ENCODE results near the gene TXLNG. TPM values are rescaled to one million over a fixed set of nuclear protein-coding genes. Genes with fewer than 3 reads are reported as not detected.

TXLNG gene
- total and polyA plus RNA-seq, 2 of the 13 experiments (the other 11 are each of a cell fraction or from before 2014, with no cell fraction given), result 13.1 to 15.5 TPM

DNA sequence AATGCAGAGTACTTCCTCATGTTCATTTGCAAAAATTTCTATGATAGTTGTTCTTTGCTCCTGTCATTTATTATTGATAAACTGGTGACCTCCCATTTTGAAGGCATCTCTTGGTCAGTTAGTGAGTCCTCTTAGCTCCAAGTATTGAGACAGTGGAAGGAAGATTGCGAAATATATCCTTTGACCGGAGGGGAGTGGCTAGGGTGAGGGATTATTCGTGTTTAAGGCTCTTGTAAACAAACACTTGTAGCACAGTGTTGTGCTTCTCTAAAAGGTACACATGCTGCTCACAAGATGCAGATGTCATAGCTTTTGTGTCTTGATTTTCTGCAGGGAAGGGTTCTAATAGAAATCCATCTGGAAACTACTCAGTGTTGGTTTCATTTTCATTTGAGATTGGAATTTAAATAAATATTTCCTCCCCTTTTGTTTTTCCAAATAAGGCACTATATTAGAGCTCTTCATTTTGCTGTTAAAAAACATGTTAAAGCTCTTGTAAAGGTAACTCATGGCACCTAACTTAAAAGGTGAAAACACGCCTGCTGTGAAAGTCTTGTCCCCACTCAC lies 21.8 kb downstream of the TXLNG start (continued):
- TF ChIP-seq SALL1 (CRISPR knock-in tag; IDR thresholded peaks at IDR 0.05) (peak; percentile 25; the same call in 1 of the 2 replicates), FOXP1 (IDR thresholded peaks at IDR 0.05) (0 out of 2 replicates have a peak, but pooled peaks have one; percentile 37), FOXP1 (CRISPR knock-in tag; IDR thresholded peaks at IDR 0.05) (peak; percentile 92), CEBPG (CRISPR knock-in tag; IDR thresholded peaks at IDR 0.05) (peak; percentile 95), RORA (CRISPR knock-in tag; IDR thresholded peaks at IDR 0.05) (no peak), FOXA1 (IDR thresholded peaks at IDR 0.05) (no peak), FOXA1 (CRISPR knock-in tag; IDR thresholded peaks at IDR 0.05) (peak; percentile 37; the same call in 1 of the 2 replicates), HNF4A (CRISPR knock-in tag; IDR thresholded peaks at IDR 0.05) (peak; percentile 70), KAT8 (CRISPR knock-in tag; IDR thresholded peaks at IDR 0.05) (peak; percentile 21; the same call in 1 of the 2 replicates), PITX1 (CRISPR knock-in tag; IDR thresholded peaks at IDR 0.05) (peak; percentile 77), RAD51 (IDR thresholded peaks at IDR 0.05; ENCODE audit: borderline replicate concordance) (no peak), SOX5 (CRISPR knock-in tag; IDR thresholded peaks at IDR 0.05; ENCODE audit: borderline replicate concordance) (peak; percentile 41; the same call in 1 of the 2 replicates), ZNF205 (CRISPR knock-in tag; IDR thresholded peaks at IDR 0.05) (no peak), TCF7L2 (IDR thresholded peaks at IDR 0.05; ENCODE audit: low read depth, low read length) (no peak), BCL6 (CRISPR knock-in tag; IDR thresholded peaks at IDR 0.05) (peak; percentile 45), RARA (CRISPR knock-in tag; IDR thresholded peaks at IDR 0.05) (no peak), SOX13 (IDR thresholded peaks at IDR 0.05) (no peak), SOX13 (CRISPR knock-in tag; conservative IDR thresholded peaks at IDR 0.05 in 1 of 2, IDR thresholded peaks at IDR 0.05 in 1 of 2) (peak in 1 of 2 experiments; percentile 63; a peak in 2 of 4 replicates), CEBPB (IDR thresholded peaks at IDR 0.05; ENCODE audit: borderline replicate concordance, low read depth, low read length) (peak; percentile 98), FOXJ3 (CRISPR knock-in tag; IDR thresholded peaks at IDR 0.05; ENCODE audit: borderline replicate concordance) (0 out of 2 replicates have a peak, but pooled peaks have one; percentile 49), FOXK1 (CRISPR knock-in tag; IDR thresholded peaks at IDR 0.05; ENCODE audit: borderline replicate concordance, low read depth) (peak; percentile 44; the same call in 1 of the 2 replicates), SP5 (CRISPR knock-in tag; IDR thresholded peaks at IDR 0.05; ENCODE audit: borderline replicate concordance, low read depth) (peak; percentile 92), NFKB2 (CRISPR knock-in tag; IDR thresholded peaks at IDR 0.05; ENCODE audit: borderline replicate concordance) (no peak), THAP11 (CRISPR knock-in tag; IDR thresholded peaks at IDR 0.05) (peak; percentile 35; the same call in 1 of the 2 replicates), FOXO1 (CRISPR knock-in tag; IDR thresholded peaks at IDR 0.05) (peak; percentile 43; the same call in 1 of the 2 replicates), SOX6 (IDR thresholded peaks at IDR 0.05) (no peak), SOX6 (CRISPR knock-in tag; IDR thresholded peaks at IDR 0.05) (peak; percentile 66), ARNT (IDR thresholded peaks at IDR 0.05) (no peak), HNF4G (IDR thresholded peaks at IDR 0.05; ENCODE audit: borderline replicate concordance, low read depth, low read length) (peak; percentile 53; the same call in 1 of the 2 replicates), HNF4G (CRISPR knock-in tag; IDR thresholded peaks at IDR 0.05; ENCODE audit: borderline replicate concordance, low read depth) (no peak)
- TF ChIP-seq, protein P1, sequence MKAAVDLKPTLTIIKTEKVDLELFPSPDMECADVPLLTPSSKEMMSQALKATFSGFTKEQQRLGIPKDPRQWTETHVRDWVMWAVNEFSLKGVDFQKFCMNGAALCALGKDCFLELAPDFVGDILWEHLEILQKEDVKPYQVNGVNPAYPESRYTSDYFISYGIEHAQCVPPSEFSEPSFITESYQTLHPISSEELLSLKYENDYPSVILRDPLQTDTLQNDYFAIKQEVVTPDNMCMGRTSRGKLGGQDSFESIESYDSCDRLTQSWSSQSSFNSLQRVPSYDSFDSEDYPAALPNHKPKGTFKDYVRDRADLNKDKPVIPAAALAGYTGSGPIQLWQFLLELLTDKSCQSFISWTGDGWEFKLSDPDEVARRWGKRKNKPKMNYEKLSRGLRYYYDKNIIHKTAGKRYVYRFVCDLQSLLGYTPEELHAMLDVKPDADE (CRISPR knock-in tag; IDR thresholded peaks at IDR 0.05), result no peak
- TF ChIP-seq, protein P2, sequence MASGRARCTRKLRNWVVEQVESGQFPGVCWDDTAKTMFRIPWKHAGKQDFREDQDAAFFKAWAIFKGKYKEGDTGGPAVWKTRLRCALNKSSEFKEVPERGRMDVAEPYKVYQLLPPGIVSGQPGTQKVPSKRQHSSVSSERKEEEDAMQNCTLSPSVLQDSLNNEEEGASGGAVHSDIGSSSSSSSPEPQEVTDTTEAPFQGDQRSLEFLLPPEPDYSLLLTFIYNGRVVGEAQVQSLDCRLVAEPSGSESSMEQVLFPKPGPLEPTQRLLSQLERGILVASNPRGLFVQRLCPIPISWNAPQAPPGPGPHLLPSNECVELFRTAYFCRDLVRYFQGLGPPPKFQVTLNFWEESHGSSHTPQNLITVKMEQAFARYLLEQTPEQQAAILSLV (CRISPR knock-in tag; IDR thresholded peaks at IDR 0.05; ENCODE audit: borderline replicate concordance), result no peak
- TF ChIP-seq, protein P3, sequence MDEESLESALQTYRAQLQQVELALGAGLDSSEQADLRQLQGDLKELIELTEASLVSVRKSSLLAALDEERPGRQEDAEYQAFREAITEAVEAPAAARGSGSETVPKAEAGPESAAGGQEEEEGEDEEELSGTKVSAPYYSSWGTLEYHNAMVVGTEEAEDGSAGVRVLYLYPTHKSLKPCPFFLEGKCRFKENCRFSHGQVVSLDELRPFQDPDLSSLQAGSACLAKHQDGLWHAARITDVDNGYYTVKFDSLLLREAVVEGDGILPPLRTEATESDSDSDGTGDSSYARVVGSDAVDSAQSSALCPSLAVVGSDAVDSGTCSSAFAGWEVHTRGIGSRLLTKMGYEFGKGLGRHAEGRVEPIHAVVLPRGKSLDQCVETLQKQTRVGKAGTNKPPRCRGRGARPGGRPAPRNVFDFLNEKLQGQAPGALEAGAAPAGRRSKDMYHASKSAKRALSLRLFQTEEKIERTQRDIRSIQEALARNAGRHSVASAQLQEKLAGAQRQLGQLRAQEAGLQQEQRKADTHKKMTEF (CRISPR knock-in tag; IDR thresholded peaks at IDR 0.05), result peak; percentile 40; the same call in 1 of the 2 replicates
